Caco-2 (cell line): ENCODE results near the gene SESN1. TPM values are rescaled to one million over a fixed set of nuclear protein-coding genes. Genes with fewer than 3 reads are reported as not detected.

Experiments
- BruUV-seq: library from RNA; stranded (reverse); fragments of 400-500 nt; replicated peaks from 2 replicates; lab custom pipeline; 2021; lab: Mats Ljungman, UMichigan
- CTCF ChIA-PET: fragments of 300-600 bp; sonication (Branson Sonifier 250); formaldehyde crosslinking; loops from one replicate; lab custom pipeline; 2022; ENCODE audit warnings: antibody characterized with exemption; lab: Charles Lee
- POLR2A ChIA-PET: fragments of 300-600 bp; sonication (Branson Sonifier 250); formaldehyde crosslinking; loops from one replicate; lab custom pipeline; 2022; ENCODE audit warnings: antibody characterized with exemption; lab: Charles Lee
- DNase-seq, 2 experiments: peaks; one replicate each; pipeline versions ENCODE4 v3.0.0 to v3.0.0-alpha.2; 2020 to 2022
- H3K27me3 ChIP-seq: replicated peaks from 2 replicates; pipeline ENCODE4 v1.6.0; 2011; ENCODE audit warnings: low read length; ENCODE audit not compliant: control insufficient read depth, insufficient read depth
- H3K36me3 ChIP-seq: 2 replicates; pipeline ENCODE4 v1.5.1; 2011; ENCODE audit warnings: low read length; ENCODE audit not compliant: control insufficient read depth, insufficient read depth
- H3K4me1 ChIP-seq: fragments of 250-450 bp; sonication (Bioruptor Pico); 2 replicates; pipeline ENCODE4 v1.5.1; 2020; ENCODE audit warnings: mild to moderate bottlenecking
- H3K4me3 ChIP-seq: 2 replicates; pipeline ENCODE4 v1.5.1; 2011; ENCODE audit warnings: low read depth, mild to moderate bottlenecking, control low read depth, low read length
- H3K9me3 ChIP-seq: fragments of 250-450 bp; sonication (Bioruptor Pico); 2 replicates; pipeline ENCODE4 v1.5.1; 2020; ENCODE audit warnings: mild to moderate bottlenecking, moderate library complexity
- H3K27ac Mint-ChIP-seq: one replicate; pipeline ENCODE4 v1.8.0; 2022; ENCODE audit warnings: mixed read lengths; ENCODE audit not compliant: unreplicated experiment
- H3K27me3 Mint-ChIP-seq: one replicate; pipeline ENCODE4 v1.8.0; 2022; ENCODE audit warnings: mixed read lengths; ENCODE audit not compliant: insufficient read depth, unreplicated experiment
- H3K36me3 Mint-ChIP-seq: one replicate; pipeline ENCODE4 v1.8.0; 2022; ENCODE audit warnings: mild to moderate bottlenecking, mixed read lengths; ENCODE audit not compliant: insufficient read depth, unreplicated experiment
- H3K4me1 Mint-ChIP-seq: one replicate; pipeline ENCODE4 v1.8.0; 2022; ENCODE audit warnings: low read depth, mixed read lengths; ENCODE audit not compliant: unreplicated experiment
- H3K4me3 Mint-ChIP-seq: one replicate; pipeline ENCODE4 v1.8.0; 2022; ENCODE audit warnings: mild to moderate bottlenecking, moderate library complexity, mixed read lengths; ENCODE audit not compliant: unreplicated experiment
- H3K9me3 Mint-ChIP-seq: one replicate; pipeline ENCODE4 v1.8.0; 2022; ENCODE audit warnings: mixed read lengths; ENCODE audit not compliant: unreplicated experiment
- intact Hi-C: fragments of 100-400 bp; cut with micrococcal nuclease; formaldehyde crosslinking; loops from one replicate; pipeline ENCODE4 v1.10.0; 2022; ENCODE audit not compliant: unreplicated experiment
- total RNA-seq: library from RNA; stranded (reverse); gene quantifications from 2 replicates; pipeline ENCODE4 v1.2.3, GENCODE V29; 2022
- TF ChIP-seq, protein P1 (sequence below), 2 experiments: fragments of 200-600 bp in 1 of 2; IDR thresholded peaks; 1 replicate in 1 of 2; 2 replicates in 1 of 2; pipeline versions ENCODE4 v1.5.1 to v1.8.0; 2011 to 2022; ENCODE audit warnings: antibody characterized with exemption in 1 of 2, control low read depth in 1 of 2, inconsistent platforms in 1 of 2, low read depth in 1 of 2, low read length in 1 of 2, mild to moderate bottlenecking in 1 of 2, moderate library complexity in 1 of 2; ENCODE audit not compliant: insufficient read depth in 1 of 2, severe bottlenecking in 1 of 2, unreplicated experiment in 1 of 2

SESN1 gene
- total RNA-seq, 1 experiment from 2014 or later, result 21.9 TPM

DNA sequence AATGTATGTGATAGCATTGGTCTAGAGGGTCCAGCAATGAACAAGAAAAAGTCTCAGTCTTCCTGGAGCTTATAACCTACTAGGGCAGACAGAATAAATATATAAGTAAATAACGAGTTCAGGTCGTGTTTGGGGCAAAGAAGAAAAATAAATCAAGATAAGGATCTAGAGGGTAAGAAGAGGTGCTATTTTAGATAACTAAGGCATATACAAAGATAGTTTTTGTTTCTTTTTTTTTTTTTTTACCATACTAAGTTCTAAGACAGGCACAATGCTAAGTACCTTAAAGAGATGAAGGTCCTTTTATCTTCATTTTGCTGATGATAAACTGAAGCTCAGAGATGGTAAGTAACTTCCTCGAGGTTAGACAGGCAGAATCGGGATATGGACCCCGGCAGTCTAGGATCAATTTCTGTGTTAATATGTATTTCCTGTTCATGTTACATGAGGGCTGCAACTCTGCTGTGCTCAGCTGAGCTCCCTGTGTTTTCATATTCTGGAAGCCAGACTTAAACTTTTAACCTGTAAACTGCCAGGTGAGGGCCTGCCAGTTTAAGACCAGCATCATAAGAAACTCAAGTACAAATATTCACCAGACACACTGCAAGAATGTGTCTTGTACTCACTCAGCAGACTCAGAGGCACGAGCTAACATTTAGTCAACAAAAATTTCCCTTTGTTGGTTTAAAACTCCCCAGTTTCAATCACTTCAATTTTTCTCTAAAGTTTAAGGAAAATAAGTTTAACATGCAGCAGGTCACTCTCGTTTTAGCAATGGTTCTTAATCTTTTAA lies 23.3 kb downstream of the SESN1 start:
- peaks cover 27% of the 10 kb centered on the region for H3K4me1 Mint-ChIP-seq
- DNase-seq, result no peak
- ChIA-PET POLR2A (interaction anchor here (1.0 kb wide), 1 partner anchor 23 kb away, joined by 6 read pairs; no protein-coding TSS in a partner anchor), CTCF (interaction anchor here (0.5 to 2.8 kb wide), 7 partner anchors 21 to 529 kb away, joined by 3 to 8 read pairs (median 4); no protein-coding TSS in a partner anchor)
- Histone ChIP-seq H3K4me1 (peaks cover 16% of the 10 kb centered on the region; the same call in 1 of the 2 replicates), H3K27me3 (no peaks in the 10 kb centered on the region), H3K9me3 (no peaks in the 10 kb centered on the region), H3K36me3 (no peaks in the 10 kb centered on the region; the same call in 1 of the 2 replicates), H3K4me3 (no peak overlapping the region)
- no peaks in the 10 kb centered on the region for H3K9me3 Mint-ChIP-seq
- no peak overlapping the region for H3K27ac Mint-ChIP-seq
- TF ChIP-seq, protein P1, sequence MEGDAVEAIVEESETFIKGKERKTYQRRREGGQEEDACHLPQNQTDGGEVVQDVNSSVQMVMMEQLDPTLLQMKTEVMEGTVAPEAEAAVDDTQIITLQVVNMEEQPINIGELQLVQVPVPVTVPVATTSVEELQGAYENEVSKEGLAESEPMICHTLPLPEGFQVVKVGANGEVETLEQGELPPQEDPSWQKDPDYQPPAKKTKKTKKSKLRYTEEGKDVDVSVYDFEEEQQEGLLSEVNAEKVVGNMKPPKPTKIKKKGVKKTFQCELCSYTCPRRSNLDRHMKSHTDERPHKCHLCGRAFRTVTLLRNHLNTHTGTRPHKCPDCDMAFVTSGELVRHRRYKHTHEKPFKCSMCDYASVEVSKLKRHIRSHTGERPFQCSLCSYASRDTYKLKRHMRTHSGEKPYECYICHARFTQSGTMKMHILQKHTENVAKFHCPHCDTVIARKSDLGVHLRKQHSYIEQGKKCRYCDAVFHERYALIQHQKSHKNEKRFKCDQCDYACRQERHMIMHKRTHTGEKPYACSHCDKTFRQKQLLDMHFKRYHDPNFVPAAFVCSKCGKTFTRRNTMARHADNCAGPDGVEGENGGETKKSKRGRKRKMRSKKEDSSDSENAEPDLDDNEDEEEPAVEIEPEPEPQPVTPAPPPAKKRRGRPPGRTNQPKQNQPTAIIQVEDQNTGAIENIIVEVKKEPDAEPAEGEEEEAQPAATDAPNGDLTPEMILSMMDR (IDR thresholded peaks at IDR 0.05; ENCODE audit: insufficient read depth in 1 of 2, low read depth in 1 of 2, low read length in 1 of 2, severe bottlenecking in 1 of 2, unreplicated experiment in 1 of 2), result no peak
- intact Hi-C loops, result no loop called here
- H3K27me3 Mint-ChIP-seq, result no peaks in the 10 kb centered on the region
- BruUV-seq, result no TSS peak
- H3K4me3 Mint-ChIP-seq, result no peak overlapping the region
- H3K36me3 Mint-ChIP-seq, result no peaks in the 10 kb centered on the region

DNA sequence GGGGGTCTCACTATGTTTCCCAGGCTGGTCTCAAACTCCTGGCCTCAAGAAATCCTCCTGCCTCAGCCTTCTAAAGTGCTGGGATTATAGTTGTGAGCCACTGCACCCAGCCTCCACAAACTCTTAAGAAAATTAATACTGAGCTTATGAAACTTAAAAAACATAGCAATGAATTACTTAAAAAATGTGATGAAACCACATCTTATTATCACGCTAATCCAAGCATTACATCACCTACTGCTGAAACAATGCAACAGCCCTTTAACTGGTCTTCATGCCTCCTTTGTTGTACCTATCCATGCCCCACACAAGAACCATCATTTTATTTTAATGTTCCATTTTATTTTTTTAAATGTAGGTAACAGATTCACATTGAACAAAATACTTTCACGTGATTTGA lies 24.9 kb downstream of the SESN1 start:
- Histone ChIP-seq H3K4me1 (peaks cover 16% of the 10 kb centered on the region; the same call in 1 of the 2 replicates), H3K9me3 (no peaks in the 10 kb centered on the region), H3K4me3 (no peak overlapping the region), H3K27me3 (no peaks in the 10 kb centered on the region), H3K36me3 (no peaks in the 10 kb centered on the region; the same call in 1 of the 2 replicates)
- Mint-ChIP-seq H3K36me3 (no peaks in the 10 kb centered on the region), H3K27me3 (no peaks in the 10 kb centered on the region), H3K4me1 (peaks cover 27% of the 10 kb centered on the region), H3K9me3 (no peaks in the 10 kb centered on the region), H3K4me3 (no peak overlapping the region), H3K27ac (no peak overlapping the region)
- BruUV-seq, result no TSS peak
- CTCF ChIA-PET, result no interaction called here
- intact Hi-C loops, result no loop called here
- DNase-seq, result no peak
- POLR2A ChIA-PET, result interaction anchor here (0.6 kb wide), 1 partner anchor 24 kb away, joined by 4 read pairs; no protein-coding TSS in a partner anchor
- TF ChIP-seq, protein P1 (IDR thresholded peaks at IDR 0.05; ENCODE audit: insufficient read depth in 1 of 2, low read depth in 1 of 2, low read length in 1 of 2, severe bottlenecking in 1 of 2, unreplicated experiment in 1 of 2), result no peak

DNA sequence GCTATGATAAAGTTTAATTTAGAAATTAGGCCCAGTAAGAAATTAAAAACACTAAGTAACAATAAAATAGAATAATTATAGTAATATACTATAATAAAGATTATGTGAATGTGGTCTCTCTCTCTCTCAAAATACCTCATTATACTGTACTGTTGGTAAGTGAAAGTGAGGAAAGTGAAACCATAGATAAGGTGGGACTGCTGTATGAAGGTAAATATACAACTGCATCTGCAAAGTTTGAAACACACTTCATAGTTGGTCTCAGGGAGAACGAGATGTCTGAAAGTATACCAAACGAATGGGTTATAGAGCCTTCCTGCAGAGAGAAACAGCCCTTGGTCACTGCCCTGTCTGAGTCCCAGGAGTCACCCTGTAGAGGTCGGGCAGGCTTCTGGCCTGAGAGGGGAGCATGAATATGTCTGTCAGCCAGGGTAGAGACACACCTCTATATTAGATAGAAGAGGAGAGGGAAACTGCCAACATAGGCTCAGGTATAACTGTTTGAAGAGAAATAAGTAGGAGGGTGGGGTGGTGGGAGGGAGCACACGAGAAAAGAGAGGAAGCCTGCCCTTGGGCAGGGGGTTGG lies 31.8 kb downstream of the SESN1 start:
- no peaks in the 10 kb centered on the region for H3K27me3 Mint-ChIP-seq
- CTCF ChIA-PET, result no interaction called here

More for the DNA sequence above, 31.8 kb downstream of the SESN1 start:
- no peak overlapping the region for H3K4me3 Mint-ChIP-seq
- no peak overlapping the region for H3K27ac Mint-ChIP-seq
- TF ChIP-seq, protein P1 (IDR thresholded peaks at IDR 0.05; ENCODE audit: insufficient read depth in 1 of 2, low read depth in 1 of 2, low read length in 1 of 2, severe bottlenecking in 1 of 2, unreplicated experiment in 1 of 2), result no peak
- no peak for DNase-seq
- no peaks in the 10 kb centered on the region for H3K9me3 Mint-ChIP-seq
- BruUV-seq, result no TSS peak
- H3K9me3 ChIP-seq, result no peaks in the 10 kb centered on the region
- no peaks in the 10 kb centered on the region for H3K36me3 Mint-ChIP-seq
- H3K4me3 ChIP-seq, result no peak overlapping the region
- H3K4me1 Mint-ChIP-seq, result peaks cover 14% of the 10 kb centered on the region
- intact Hi-C loops, result no loop called here
- H3K36me3 ChIP-seq, result no peaks in the 10 kb centered on the region; the same call in 1 of the 2 replicates
- no peaks in the 10 kb centered on the region for H3K27me3 ChIP-seq
- H3K4me1 ChIP-seq, result 0 out of 2 replicates have a peak, but pooled peaks cover 6% of the 10 kb centered on the region
- POLR2A ChIA-PET, result no interaction called here
